GM12878 (cell line): ENCODE data around the gene HS3ST6. TPM values are rescaled to one million over a fixed set of nuclear protein-coding genes. Genes with fewer than 3 reads are reported as not detected.

Source experiments
- ATAC-seq: fragments of 200-7000 bp; cut with Tn5 transposase; 3 replicates; pipeline ENCODE4 v1.9.1; 2020; ENCODE audit warnings: mild to moderate bottlenecking, moderate library complexity
- BruUV-seq: library from RNA; stranded (reverse); fragments of 400-500 nt; replicated peaks from 2 replicates; lab custom pipeline; 2021; lab: Mats Ljungman, UMichigan
- CTCF ChIA-PET: fragments of 300-600 bp; sonication (Branson Sonifier 250); formaldehyde crosslinking; extraction: SDS; loops from one replicate; lab custom pipeline; 2021; ENCODE audit warnings: inconsistent platforms; lab: Yijun Ruan, JAX
- POLR2A ChIA-PET: fragments of 350-600 bp; formaldehyde crosslinking; extraction: SDS; loops from one replicate; lab custom pipeline; 2021; ENCODE audit warnings: inconsistent platforms; lab: Charles Lee
- RAD21 ChIA-PET: fragments of 300-600 bp; sonication (Branson Sonifier 250); formaldehyde crosslinking; loops from one replicate; lab custom pipeline; 2023; ENCODE audit warnings: antibody characterized with exemption; ENCODE audit not compliant: unreplicated experiment; lab: Charles Lee
- SMC1A ChIA-PET: fragments of 300-600 bp; sonication (Branson Sonifier 250); formaldehyde crosslinking; loops from one replicate; lab custom pipeline; 2023; ENCODE audit not compliant: unreplicated experiment, uncharacterized antibody; lab: Charles Lee
- DNase-seq: peaks from one replicate; pipeline ENCODE4 v3.0.0-alpha.2; 2011; ENCODE audit warnings: low read depth, low spot score
- FAIRE-seq: peaks from 3 replicates; lab custom pipeline; 2011; peaks lifted over from hg19 to GRCh38; lab: Jason Lieb, UNC
- H2AFZ ChIP-seq: 2 replicates; pipeline ENCODE4 v1.6.0; 2011; ENCODE audit warnings: low read depth, low read length, control low read depth; ENCODE audit not compliant: control insufficient read depth
- H3K27ac ChIP-seq: 2 replicates; pipeline ENCODE4 v1.5.1; 2011; ENCODE audit warnings: control low read depth; ENCODE audit not compliant: control insufficient read depth, insufficient read depth
- H3K27me3 ChIP-seq, 2 experiments: replicated peaks in 1 of 2; 2 replicates each; pipeline versions ENCODE4 v1.6.0 to v1.6.1; 2011; ENCODE audit warnings: low read length in 1 of 2; ENCODE audit not compliant: control insufficient read depth in 2 of 2, insufficient read depth in 2 of 2
- H3K36me3 ChIP-seq, 2 experiments: 2 replicates each; pipeline ENCODE4 v1.5.1; 2011; ENCODE audit warnings: low read length in 1 of 2; ENCODE audit not compliant: control insufficient read depth in 2 of 2, insufficient read depth in 2 of 2
- H3K4me1 ChIP-seq: 2 replicates; pipeline ENCODE4 v1.6.1; 2011; ENCODE audit warnings: mild to moderate bottlenecking, low read length, moderate library complexity, mixed read lengths; ENCODE audit not compliant: control insufficient read depth, insufficient read depth
- H3K4me2 ChIP-seq: 2 replicates; pipeline ENCODE4 v1.6.0; 2011; ENCODE audit warnings: control low read depth; ENCODE audit not compliant: control insufficient read depth, insufficient read depth
- H3K4me3 ChIP-seq: fragments of 200-600 bp; sonication (generic); 2 replicates; pipeline ENCODE4 v1.5.1; 2016
- H3K79me2 ChIP-seq: 2 replicates; pipeline ENCODE4 v1.6.0; 2011; ENCODE audit warnings: low read length; ENCODE audit not compliant: control insufficient read depth, insufficient read depth
- H3K9ac ChIP-seq: 2 replicates; pipeline ENCODE4 v1.8.0; 2011; ENCODE audit warnings: low read length, control low read depth, mixed read lengths; ENCODE audit not compliant: control insufficient read depth, insufficient read depth
- H3K9me3 ChIP-seq: replicated peaks from 3 replicates; pipeline ENCODE4 v1.5.1; 2011; ENCODE audit warnings: mild to moderate bottlenecking, low read length; ENCODE audit not compliant: control insufficient read depth, insufficient read depth
- H4K20me1 ChIP-seq: 2 replicates; pipeline ENCODE4 v1.6.0; 2011; ENCODE audit not compliant: control insufficient read depth, insufficient read depth
- EP300 ChIP-seq, 2 experiments: fragments of 150-350 bp in 1 of 2; IDR thresholded peaks; 2 replicates each; pipeline ENCODE4 v1.6.1; 2011 to 2012; ENCODE audit warnings: low read depth in 2 of 2, low read length in 2 of 2, borderline replicate concordance in 1 of 2, improper control_type of control experiment in 1 of 2, inconsistent platforms in 1 of 2; ENCODE audit not compliant: control insufficient read depth in 1 of 2
- FOS ChIP-seq: IDR thresholded peaks from 3 replicates; pipeline ENCODE4 v1.6.1; 2011; ENCODE audit warnings: borderline replicate concordance; ENCODE audit not compliant: insufficient read length; ENCODE audit errors: extremely low read depth
- HDAC6 ChIP-seq: fragments of 200-600 bp; sonication (generic); IDR thresholded peaks from one replicate; pipeline ENCODE4 v1.8.0; 2017; ENCODE audit warnings: antibody characterized with exemption; ENCODE audit not compliant: unreplicated experiment
- POU2F2 ChIP-seq: IDR thresholded peaks from 3 replicates; pipeline ENCODE4 v1.6.1; 2011; ENCODE audit warnings: low read depth, mild to moderate bottlenecking, low read length, borderline replicate concordance
- RAD51 ChIP-seq: fragments of 450-650 bp; IDR thresholded peaks from 2 replicates; pipeline ENCODE4 v1.6.1; 2016; ENCODE audit warnings: moderate library complexity, mild to moderate bottlenecking, inconsistent platforms
- RB1 ChIP-seq: fragments of 450-650 bp; formaldehyde crosslinking; IDR thresholded peaks from 2 replicates; pipeline ENCODE4 v1.6.1; 2017; ENCODE audit warnings: mild to moderate bottlenecking, borderline replicate concordance
- RCOR1 ChIP-seq: conservative IDR thresholded peaks from 2 replicates; pipeline ENCODE4 v1.6.1; 2012; ENCODE audit warnings: low read depth, low read length, improper control_type of control experiment
- SMC3 ChIP-seq: IDR thresholded peaks from 2 replicates; pipeline ENCODE4 v1.6.1; 2011; ENCODE audit warnings: low read length, improper control_type of control experiment, borderline replicate concordance
- SP1 ChIP-seq: IDR thresholded peaks from one replicate; pipeline ENCODE4 v1.6.1; 2011; ENCODE audit warnings: low read depth, low read length
- STAT1 ChIP-seq: fragments of 450-650 bp; conservative IDR thresholded peaks from 2 replicates; pipeline ENCODE4 v1.6.1; 2014; ENCODE audit warnings: antibody characterized with exemption, mild to moderate bottlenecking
- WRNIP1 ChIP-seq: IDR thresholded peaks from 2 replicates; pipeline ENCODE4 v1.6.1; 2011; ENCODE audit warnings: low read depth, low read length, improper control_type of control experiment, borderline replicate concordance
- ZNF217 ChIP-seq: fragments of 450-650 bp; IDR thresholded peaks from 2 replicates; pipeline ENCODE4 v1.6.1; 2017; ENCODE audit warnings: antibody characterized with exemption, mild to moderate bottlenecking
- ZNF384 ChIP-seq: IDR thresholded peaks from 2 replicates; pipeline ENCODE4 v1.6.1; 2012; ENCODE audit warnings: low read depth, mild to moderate bottlenecking, low read length, improper control_type of control experiment, borderline replicate concordance
- WGBS: methylation state at CpG from one replicate; pipeline ENCODE4 v1.1.6; 2016; ENCODE audit warnings: low lambda C conversion rate; ENCODE audit not compliant: insufficient replicate concordance, insufficient coverage; ENCODE audit errors: missing lambda C conversion rate; 5-methylcytosine and 5-hydroxymethylcytosine counted together
- in situ Hi-C: fragments of 300-500 bp; cut with MboI; formaldehyde crosslinking; loops from 9 replicates; pipeline ENCODE4 v1.14.3; 2018; ENCODE audit warnings: mixed read lengths
- intact Hi-C: fragments of 100-400 bp; cut with micrococcal nuclease; formaldehyde crosslinking; loops from one replicate; pipeline ENCODE4 v1.14.2; 2022; ENCODE audit not compliant: unreplicated experiment
- polyA plus RNA-seq, 11 experiments: library from polyadenylated mRNA; depleted of rRNA in 4 of 11; unstranded in 6 of 11; stranded (reverse) in 5 of 11; fragments of >200 nt; fragmentation: Nextera tagmentation in 4 of 11; fragmentation: Illumina TruSeq in 1 of 11; extraction: Ambion mirVana in 4 of 11; extraction: Trizol in 1 of 11; gene quantifications; 1 replicate in 1 of 11; 2 replicates in 10 of 11; pipeline versions ENCODE4 v1.2.1 to v1.2.3, GENCODE V29; 2011 to 2016; ENCODE audit warnings: inconsistent platforms in 2 of 11, missing spikeins in 2 of 11, low read depth in 1 of 11
- total RNA-seq, 4 experiments: library from RNA; depleted of rRNA in 3 of 4; stranded (reverse); fragments of >200 nt in 3 of 4; fragmentation: Illumina TruSeq in 1 of 4; extraction: Trizol in 1 of 4; gene quantifications; 2 replicates each; pipeline versions ENCODE4 v1.2.1 to v1.2.3, GENCODE V29; 2013 to 2021
- TF ChIP-seq, protein P1 (sequence below), 3 experiments: IDR thresholded peaks in 2 of 3; conservative IDR thresholded peaks in 1 of 3; 2 replicates each; pipeline ENCODE4 v1.5.1; 2011; ENCODE audit warnings: low read depth in 3 of 3, low read length in 3 of 3, mild to moderate bottlenecking in 3 of 3, control low read depth in 2 of 3, moderate library complexity in 2 of 3, inconsistent platforms in 1 of 3, mixed read lengths in 1 of 3; ENCODE audit not compliant: control insufficient read depth in 2 of 3, insufficient read depth in 1 of 3; ENCODE audit errors: extremely low read depth in 1 of 3
- TF ChIP-seq, protein P2 (sequence below): fragments of 450-650 bp; IDR thresholded peaks from 2 replicates; pipeline ENCODE4 v1.6.1; 2014; ENCODE audit warnings: mild to moderate bottlenecking
- TF ChIP-seq, protein P3 (sequence below): fragments of 450-650 bp; IDR thresholded peaks from 2 replicates; pipeline ENCODE4 v1.6.1; 2017; ENCODE audit warnings: mild to moderate bottlenecking, moderate library complexity
- TF ChIP-seq, protein P4 (sequence below): fragments of 450-650 bp; IDR thresholded peaks from 2 replicates; pipeline ENCODE4 v1.6.1; 2017; ENCODE audit warnings: borderline replicate concordance

Gene HS3ST6
- total and polyA plus RNA-seq, 10 of the 15 experiments (the other 5 are each of a cell fraction or from before 2014, with no cell fraction given), result not detected

DNA sequence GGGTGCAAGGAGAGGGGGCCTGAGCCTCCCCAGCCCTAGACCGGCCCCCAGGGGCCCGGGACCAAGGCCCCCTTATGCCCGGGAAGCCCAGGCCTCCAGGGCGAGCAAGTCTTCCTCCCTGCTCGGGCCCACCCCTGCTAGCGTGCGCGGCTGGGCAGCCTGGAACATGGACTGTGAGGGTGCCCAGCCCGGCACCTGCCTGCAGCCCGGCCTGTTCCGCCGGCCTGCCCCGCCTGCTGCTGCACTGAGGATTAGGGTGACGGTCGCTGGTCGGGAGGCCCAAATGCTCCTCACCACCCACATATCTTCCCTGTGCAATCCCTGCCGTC is 6.0 kb downstream of the HS3ST6 start:
- SMC1A ChIA-PET, result no interaction called here
- TF ChIP-seq, protein P1, sequence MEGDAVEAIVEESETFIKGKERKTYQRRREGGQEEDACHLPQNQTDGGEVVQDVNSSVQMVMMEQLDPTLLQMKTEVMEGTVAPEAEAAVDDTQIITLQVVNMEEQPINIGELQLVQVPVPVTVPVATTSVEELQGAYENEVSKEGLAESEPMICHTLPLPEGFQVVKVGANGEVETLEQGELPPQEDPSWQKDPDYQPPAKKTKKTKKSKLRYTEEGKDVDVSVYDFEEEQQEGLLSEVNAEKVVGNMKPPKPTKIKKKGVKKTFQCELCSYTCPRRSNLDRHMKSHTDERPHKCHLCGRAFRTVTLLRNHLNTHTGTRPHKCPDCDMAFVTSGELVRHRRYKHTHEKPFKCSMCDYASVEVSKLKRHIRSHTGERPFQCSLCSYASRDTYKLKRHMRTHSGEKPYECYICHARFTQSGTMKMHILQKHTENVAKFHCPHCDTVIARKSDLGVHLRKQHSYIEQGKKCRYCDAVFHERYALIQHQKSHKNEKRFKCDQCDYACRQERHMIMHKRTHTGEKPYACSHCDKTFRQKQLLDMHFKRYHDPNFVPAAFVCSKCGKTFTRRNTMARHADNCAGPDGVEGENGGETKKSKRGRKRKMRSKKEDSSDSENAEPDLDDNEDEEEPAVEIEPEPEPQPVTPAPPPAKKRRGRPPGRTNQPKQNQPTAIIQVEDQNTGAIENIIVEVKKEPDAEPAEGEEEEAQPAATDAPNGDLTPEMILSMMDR (IDR thresholded peaks at IDR 0.05 in 2 of 3, conservative IDR thresholded peaks at IDR 0.05 in 1 of 3; ENCODE audit: control insufficient read depth in 2 of 3, extremely low read depth in 1 of 3, insufficient read depth in 1 of 3, low read depth in 3 of 3, low read length in 3 of 3), result no peak
- TF ChIP-seq, protein P2, sequence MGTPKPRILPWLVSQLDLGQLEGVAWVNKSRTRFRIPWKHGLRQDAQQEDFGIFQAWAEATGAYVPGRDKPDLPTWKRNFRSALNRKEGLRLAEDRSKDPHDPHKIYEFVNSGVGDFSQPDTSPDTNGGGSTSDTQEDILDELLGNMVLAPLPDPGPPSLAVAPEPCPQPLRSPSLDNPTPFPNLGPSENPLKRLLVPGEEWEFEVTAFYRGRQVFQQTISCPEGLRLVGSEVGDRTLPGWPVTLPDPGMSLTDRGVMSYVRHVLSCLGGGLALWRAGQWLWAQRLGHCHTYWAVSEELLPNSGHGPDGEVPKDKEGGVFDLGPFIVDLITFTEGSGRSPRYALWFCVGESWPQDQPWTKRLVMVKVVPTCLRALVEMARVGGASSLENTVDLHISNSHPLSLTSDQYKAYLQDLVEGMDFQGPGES, result no peak
- no peak for TF ChIP-seq RCOR1
- no peak for TF ChIP-seq SMC3
- no peak for TF ChIP-seq SP1
- no peak for TF ChIP-seq POU2F2
- no peak for TF ChIP-seq RAD51
- no peak for TF ChIP-seq FOS
- TF ChIP-seq, protein P3, sequence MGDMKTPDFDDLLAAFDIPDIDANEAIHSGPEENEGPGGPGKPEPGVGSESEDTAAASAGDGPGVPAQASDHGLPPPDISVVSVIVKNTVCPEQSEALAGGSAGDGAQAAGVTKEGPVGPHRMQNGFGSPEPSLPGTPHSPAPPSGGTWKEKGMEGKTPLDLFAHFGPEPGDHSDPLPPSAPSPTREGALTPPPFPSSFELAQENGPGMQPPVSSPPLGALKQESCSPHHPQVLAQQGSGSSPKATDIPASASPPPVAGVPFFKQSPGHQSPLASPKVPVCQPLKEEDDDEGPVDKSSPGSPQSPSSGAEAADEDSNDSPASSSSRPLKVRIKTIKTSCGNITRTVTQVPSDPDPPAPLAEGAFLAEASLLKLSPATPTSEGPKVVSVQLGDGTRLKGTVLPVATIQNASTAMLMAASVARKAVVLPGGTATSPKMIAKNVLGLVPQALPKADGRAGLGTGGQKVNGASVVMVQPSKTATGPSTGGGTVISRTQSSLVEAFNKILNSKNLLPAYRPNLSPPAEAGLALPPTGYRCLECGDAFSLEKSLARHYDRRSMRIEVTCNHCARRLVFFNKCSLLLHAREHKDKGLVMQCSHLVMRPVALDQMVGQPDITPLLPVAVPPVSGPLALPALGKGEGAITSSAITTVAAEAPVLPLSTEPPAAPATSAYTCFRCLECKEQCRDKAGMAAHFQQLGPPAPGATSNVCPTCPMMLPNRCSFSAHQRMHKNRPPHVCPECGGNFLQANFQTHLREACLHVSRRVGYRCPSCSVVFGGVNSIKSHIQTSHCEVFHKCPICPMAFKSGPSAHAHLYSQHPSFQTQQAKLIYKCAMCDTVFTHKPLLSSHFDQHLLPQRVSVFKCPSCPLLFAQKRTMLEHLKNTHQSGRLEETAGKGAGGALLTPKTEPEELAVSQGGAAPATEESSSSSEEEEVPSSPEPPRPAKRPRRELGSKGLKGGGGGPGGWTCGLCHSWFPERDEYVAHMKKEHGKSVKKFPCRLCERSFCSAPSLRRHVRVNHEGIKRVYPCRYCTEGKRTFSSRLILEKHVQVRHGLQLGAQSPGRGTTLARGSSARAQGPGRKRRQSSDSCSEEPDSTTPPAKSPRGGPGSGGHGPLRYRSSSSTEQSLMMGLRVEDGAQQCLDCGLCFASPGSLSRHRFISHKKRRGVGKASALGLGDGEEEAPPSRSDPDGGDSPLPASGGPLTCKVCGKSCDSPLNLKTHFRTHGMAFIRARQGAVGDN, result no peak
- no peak for TF ChIP-seq STAT1
- TF ChIP-seq RB1, result no peak
- TF ChIP-seq WRNIP1, result no peak
- no peak for TF ChIP-seq ZNF217
- TF ChIP-seq, protein P4, sequence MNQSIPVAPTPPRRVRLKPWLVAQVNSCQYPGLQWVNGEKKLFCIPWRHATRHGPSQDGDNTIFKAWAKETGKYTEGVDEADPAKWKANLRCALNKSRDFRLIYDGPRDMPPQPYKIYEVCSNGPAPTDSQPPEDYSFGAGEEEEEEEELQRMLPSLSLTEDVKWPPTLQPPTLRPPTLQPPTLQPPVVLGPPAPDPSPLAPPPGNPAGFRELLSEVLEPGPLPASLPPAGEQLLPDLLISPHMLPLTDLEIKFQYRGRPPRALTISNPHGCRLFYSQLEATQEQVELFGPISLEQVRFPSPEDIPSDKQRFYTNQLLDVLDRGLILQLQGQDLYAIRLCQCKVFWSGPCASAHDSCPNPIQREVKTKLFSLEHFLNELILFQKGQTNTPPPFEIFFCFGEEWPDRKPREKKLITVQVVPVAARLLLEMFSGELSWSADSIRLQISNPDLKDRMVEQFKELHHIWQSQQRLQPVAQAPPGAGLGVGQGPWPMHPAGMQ, result no peak
- TF ChIP-seq HDAC6, result no peak
- TF ChIP-seq ZNF384, result no peak
- no peak for TF ChIP-seq EP300 (IDR thresholded peaks at IDR 0.05; ENCODE audit: borderline replicate concordance in 1 of 2, control insufficient read depth in 1 of 2, low read depth in 2 of 2, low read length in 2 of 2)

More for the DNA sequence above, 6.0 kb downstream of the HS3ST6 start:
- WGBS, result 65% methylated on average over 17 of the region's 17 CpGs
- ChIA-PET RAD21 (no interaction called here), POLR2A (no interaction called here), CTCF (no interaction called here)
- in situ Hi-C loops (no loop called here), intact Hi-C loops (no loop called here)
- DNase-seq (no peak), ATAC-seq (no peak), FAIRE-seq (no peak)
- Histone ChIP-seq H3K9me3 (no peaks in the 10 kb centered on the region), H3K27me3 (peaks cover under 1 to 4% of the 10 kb centered on the region in 2 experiments; a peak in 3 of 4 replicates), H3K27ac (no peak overlapping the region), H3K4me2 (no peak overlapping the region), H3K79me2 (no peaks in the 10 kb centered on the region), H2AFZ (no peak overlapping the region), H4K20me1 (no peaks in the 10 kb centered on the region), H3K9ac (no peak overlapping the region), H3K4me1 (no peaks in the 10 kb centered on the region), H3K36me3 (no peaks in the 10 kb centered on the region), H3K4me3 (no peak overlapping the region)
- no TSS peak for BruUV-seq
